ENCODE results near the gene CACNA2D2. TPM values are rescaled to one million over a fixed set of nuclear protein-coding genes. Genes with fewer than 3 reads are reported as not detected.
A peak's percentile ranks its signal among the peaks of the same experiment; 100 is the strongest.

CACNA2D2 gene
- total and polyA plus RNA-seq, 4 donors: 28.2 to 111 (median 69.1) TPM

GRCh38 chr3:50350213-50350526, 153.3 kb downstream of the CACNA2D2 start:
- WGBS, 2 donors: 6 to 18% methylated on average over 7 of the region's 7 CpGs
- Histone ChIP-seq H3K4me3 (peak overlapping the region; percentile 63), H3K27me3 (ENCODE audit: control insufficient read depth in 3 of 3, insufficient read depth in 3 of 3, low read length in 2 of 3) (no peaks in the 10 kb centered on the region), H3K36me3 (ENCODE audit: control insufficient read depth in 4 of 4, insufficient read depth in 4 of 4, low read length in 4 of 4) (peaks cover 9 to 29% (median 21%) of the 10 kb centered on the region in 4 donors), H3K9ac (ENCODE audit: insufficient read depth in 1 of 2, low read length in 2 of 2) (peak overlapping the region; percentile 27 to 53), H3K9me3 (ENCODE audit: control insufficient read depth in 4 of 4, insufficient read depth in 3 of 4, low read length in 3 of 4) (no peaks in the 10 kb centered on the region), H3K27ac (ENCODE audit: low read depth in 1 of 2, low read length in 1 of 2) (peak overlapping the region; percentile 71 to 92), H3K4me1 (ENCODE audit: control insufficient read depth in 5 of 5, insufficient read depth in 5 of 5, low read length in 5 of 5) (peaks cover 8 to 29% (median 13%) of the 10 kb centered on the region in 5 donors)
- TF ChIP-seq, protein P1, sequence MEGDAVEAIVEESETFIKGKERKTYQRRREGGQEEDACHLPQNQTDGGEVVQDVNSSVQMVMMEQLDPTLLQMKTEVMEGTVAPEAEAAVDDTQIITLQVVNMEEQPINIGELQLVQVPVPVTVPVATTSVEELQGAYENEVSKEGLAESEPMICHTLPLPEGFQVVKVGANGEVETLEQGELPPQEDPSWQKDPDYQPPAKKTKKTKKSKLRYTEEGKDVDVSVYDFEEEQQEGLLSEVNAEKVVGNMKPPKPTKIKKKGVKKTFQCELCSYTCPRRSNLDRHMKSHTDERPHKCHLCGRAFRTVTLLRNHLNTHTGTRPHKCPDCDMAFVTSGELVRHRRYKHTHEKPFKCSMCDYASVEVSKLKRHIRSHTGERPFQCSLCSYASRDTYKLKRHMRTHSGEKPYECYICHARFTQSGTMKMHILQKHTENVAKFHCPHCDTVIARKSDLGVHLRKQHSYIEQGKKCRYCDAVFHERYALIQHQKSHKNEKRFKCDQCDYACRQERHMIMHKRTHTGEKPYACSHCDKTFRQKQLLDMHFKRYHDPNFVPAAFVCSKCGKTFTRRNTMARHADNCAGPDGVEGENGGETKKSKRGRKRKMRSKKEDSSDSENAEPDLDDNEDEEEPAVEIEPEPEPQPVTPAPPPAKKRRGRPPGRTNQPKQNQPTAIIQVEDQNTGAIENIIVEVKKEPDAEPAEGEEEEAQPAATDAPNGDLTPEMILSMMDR (IDR thresholded peaks at IDR 0.05; ENCODE audit: control extremely low read depth, extremely low read depth): no peak
- DNase-seq (no peak), ATAC-seq (ENCODE audit: insufficient read depth, low FRiP score) (no peak)

- H3K9ac ChIP-seq (ENCODE audit: insufficient read depth in 1 of 2, low read length in 2 of 2): no peak overlapping the region
- no peaks in the 10 kb centered on the region for H3K27me3 ChIP-seq (ENCODE audit: control insufficient read depth in 3 of 3, insufficient read depth in 3 of 3, low read length in 2 of 3)
- DNase-seq (peak; percentile 82 to 84 (median 84)), ATAC-seq (ENCODE audit: insufficient read depth, low FRiP score) (no peak)
- WGBS, 2 donors: 28 to 29% methylated on average over 14 of the region's 14 CpGs
- H3K9me3 ChIP-seq (ENCODE audit: control insufficient read depth in 4 of 4, insufficient read depth in 3 of 4, low read length in 3 of 4): no peaks in the 10 kb centered on the region
- H3K36me3 ChIP-seq (ENCODE audit: control insufficient read depth in 4 of 4, insufficient read depth in 4 of 4, low read length in 4 of 4): peaks cover 0 to 16% (median 8%) of the 10 kb centered on the region in 4 donors
- peaks cover 10 to 33% (median 13%) of the 10 kb centered on the region in 5 donors for H3K4me1 ChIP-seq (ENCODE audit: control insufficient read depth in 5 of 5, insufficient read depth in 5 of 5, low read length in 5 of 5)
- H3K4me3 ChIP-seq: no peak overlapping the region
- H3K27ac ChIP-seq (ENCODE audit: low read depth in 1 of 2, low read length in 1 of 2): no peak overlapping the region
- TF ChIP-seq, protein P1 (IDR thresholded peaks at IDR 0.05; ENCODE audit: control extremely low read depth, extremely low read depth): peak; percentile 61
These were observed 156.1 kb downstream of the CACNA2D2 start for GRCh38 chr3:50347187-50347813.

DNA sequence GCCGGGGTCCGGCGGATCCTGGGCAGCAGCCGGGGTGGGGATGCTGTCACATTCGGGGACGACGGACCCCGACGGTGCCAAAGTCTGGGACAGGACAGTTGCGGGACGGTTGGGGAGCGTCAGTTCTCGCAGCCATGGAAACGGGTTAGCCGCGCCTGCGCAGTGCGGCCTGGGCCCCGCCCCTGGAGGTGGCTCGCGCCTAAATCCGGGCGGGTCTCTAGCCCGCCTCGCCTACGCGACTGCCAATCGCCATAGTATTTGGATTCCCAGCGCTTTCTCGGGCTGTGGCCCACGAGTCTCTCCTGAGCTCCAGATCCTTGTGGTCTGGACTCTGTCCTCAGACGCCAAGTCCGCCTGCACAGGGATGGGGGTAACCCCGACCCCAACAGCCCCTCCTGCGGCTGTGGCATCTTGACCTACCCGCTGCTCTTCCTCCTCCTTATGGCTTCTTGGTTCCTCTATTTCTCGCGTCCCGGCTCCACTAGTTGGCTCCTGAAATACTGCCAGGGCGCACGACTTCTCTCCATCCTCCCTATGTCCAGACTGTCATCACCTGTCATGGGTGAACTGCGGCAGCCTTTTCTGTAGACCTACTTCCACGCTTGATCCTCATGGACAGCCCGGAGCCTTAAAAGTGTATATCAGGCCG, 157.7 kb downstream of the CACNA2D2 start, which contains the start of gene ZMYND10:
TSS of gene ZMYND10 (minus strand) at position 147 of the 649 bp plus-strand sequence. CDS start 153 bp downstream, outside the sequence.
- H3K4me1 ChIP-seq (ENCODE audit: control insufficient read depth in 5 of 5, insufficient read depth in 5 of 5, low read length in 5 of 5): peaks cover 5 to 39% (median 15%) of the 10 kb centered on the region in 5 donors
- peak within 1 kb of the TSS; percentile 26 to 28 for H3K9ac ChIP-seq (ENCODE audit: insufficient read depth in 1 of 2, low read length in 2 of 2)
- TF ChIP-seq, protein P1 (IDR thresholded peaks at IDR 0.05; ENCODE audit: control extremely low read depth, extremely low read depth): no peak

More for the DNA sequence above, 157.7 kb downstream of the CACNA2D2 start, which contains the start of gene ZMYND10:
- Histone ChIP-seq H3K27ac (ENCODE audit: low read depth in 1 of 2, low read length in 1 of 2) (peak within 1 kb of the TSS in 1 of 2 donors; percentile 18), H3K4me3 (no peak within 1 kb of the TSS), H3K9me3 (ENCODE audit: control insufficient read depth in 4 of 4, insufficient read depth in 3 of 4, low read length in 3 of 4) (no peaks in the 10 kb centered on the region), H3K36me3 (ENCODE audit: control insufficient read depth in 4 of 4, insufficient read depth in 4 of 4, low read length in 4 of 4) (peaks cover 0 to 14% (median 8%) of the 10 kb centered on the region in 4 donors), H3K27me3 (ENCODE audit: control insufficient read depth in 3 of 3, insufficient read depth in 3 of 3, low read length in 2 of 3) (peaks cover 0 to 5% (median 0%) of the 10 kb centered on the region in 3 donors)
- DNase-seq (peak; percentile 64 to 70 (median 65)), ATAC-seq (ENCODE audit: insufficient read depth, low FRiP score) (no peak)
- WGBS, 2 donors: 12 to 21% methylated on average over 43 to 45 of the region's 45 CpGs

Measured in lung (tissue), 12 donors.